GM12878 (cell line): ENCODE results near the gene DCTN5. TPM values are rescaled to one million over a fixed set of nuclear protein-coding genes. Genes with fewer than 3 reads are reported as not detected.

Experiments
- ATAC-seq: fragments of 200-7000 bp; cut with Tn5 transposase; 3 replicates; pipeline ENCODE4 v1.9.1; 2020; ENCODE audit warnings: mild to moderate bottlenecking, moderate library complexity
- BruUV-seq: library from RNA; stranded (reverse); fragments of 400-500 nt; replicated peaks from 2 replicates; lab custom pipeline; 2021; lab: Mats Ljungman, UMichigan
- CTCF ChIA-PET: fragments of 300-600 bp; sonication (Branson Sonifier 250); formaldehyde crosslinking; extraction: SDS; loops from one replicate; lab custom pipeline; 2021; ENCODE audit warnings: inconsistent platforms; lab: Yijun Ruan, JAX
- POLR2A ChIA-PET: fragments of 350-600 bp; formaldehyde crosslinking; extraction: SDS; loops from one replicate; lab custom pipeline; 2021; ENCODE audit warnings: inconsistent platforms; lab: Charles Lee
- RAD21 ChIA-PET: fragments of 300-600 bp; sonication (Branson Sonifier 250); formaldehyde crosslinking; loops from one replicate; lab custom pipeline; 2023; ENCODE audit warnings: antibody characterized with exemption; ENCODE audit not compliant: unreplicated experiment; lab: Charles Lee
- SMC1A ChIA-PET: fragments of 300-600 bp; sonication (Branson Sonifier 250); formaldehyde crosslinking; loops from one replicate; lab custom pipeline; 2023; ENCODE audit not compliant: unreplicated experiment, uncharacterized antibody; lab: Charles Lee
- DNase-seq: peaks from one replicate; pipeline ENCODE4 v3.0.0-alpha.2; 2011; ENCODE audit warnings: low read depth, low spot score
- FAIRE-seq: peaks from 3 replicates; lab custom pipeline; 2011; peaks lifted over from hg19 to GRCh38; lab: Jason Lieb, UNC
- H2AFZ ChIP-seq: 2 replicates; pipeline ENCODE4 v1.6.0; 2011; ENCODE audit warnings: low read depth, low read length, control low read depth; ENCODE audit not compliant: control insufficient read depth
- H3K27ac ChIP-seq: 2 replicates; pipeline ENCODE4 v1.5.1; 2011; ENCODE audit warnings: control low read depth; ENCODE audit not compliant: control insufficient read depth, insufficient read depth
- H3K27me3 ChIP-seq, 2 experiments: replicated peaks in 1 of 2; 2 replicates each; pipeline versions ENCODE4 v1.6.0 to v1.6.1; 2011; ENCODE audit warnings: low read length in 1 of 2; ENCODE audit not compliant: control insufficient read depth in 2 of 2, insufficient read depth in 2 of 2
- H3K36me3 ChIP-seq, 2 experiments: 2 replicates each; pipeline ENCODE4 v1.5.1; 2011; ENCODE audit warnings: low read length in 1 of 2; ENCODE audit not compliant: control insufficient read depth in 2 of 2, insufficient read depth in 2 of 2
- H3K4me1 ChIP-seq: 2 replicates; pipeline ENCODE4 v1.6.1; 2011; ENCODE audit warnings: mild to moderate bottlenecking, low read length, moderate library complexity, mixed read lengths; ENCODE audit not compliant: control insufficient read depth, insufficient read depth
- H3K4me2 ChIP-seq: 2 replicates; pipeline ENCODE4 v1.6.0; 2011; ENCODE audit warnings: control low read depth; ENCODE audit not compliant: control insufficient read depth, insufficient read depth
- H3K4me3 ChIP-seq: fragments of 200-600 bp; sonication (generic); 2 replicates; pipeline ENCODE4 v1.5.1; 2016
- H3K79me2 ChIP-seq: 2 replicates; pipeline ENCODE4 v1.6.0; 2011; ENCODE audit warnings: low read length; ENCODE audit not compliant: control insufficient read depth, insufficient read depth
- H3K9ac ChIP-seq: 2 replicates; pipeline ENCODE4 v1.8.0; 2011; ENCODE audit warnings: low read length, control low read depth, mixed read lengths; ENCODE audit not compliant: control insufficient read depth, insufficient read depth
- H3K9me3 ChIP-seq: replicated peaks from 3 replicates; pipeline ENCODE4 v1.5.1; 2011; ENCODE audit warnings: mild to moderate bottlenecking, low read length; ENCODE audit not compliant: control insufficient read depth, insufficient read depth
- H4K20me1 ChIP-seq: 2 replicates; pipeline ENCODE4 v1.6.0; 2011; ENCODE audit not compliant: control insufficient read depth, insufficient read depth
- MLLT1 ChIP-seq: fragments of 450-650 bp; IDR thresholded peaks from 2 replicates; pipeline ENCODE4 v1.6.1; 2016; ENCODE audit warnings: mild to moderate bottlenecking
- ZNF384 ChIP-seq: IDR thresholded peaks from 2 replicates; pipeline ENCODE4 v1.6.1; 2012; ENCODE audit warnings: low read depth, mild to moderate bottlenecking, low read length, improper control_type of control experiment, borderline replicate concordance
- WGBS: methylation state at CpG from one replicate; pipeline ENCODE4 v1.1.6; 2016; ENCODE audit warnings: low lambda C conversion rate; ENCODE audit not compliant: insufficient replicate concordance, insufficient coverage; ENCODE audit errors: missing lambda C conversion rate; 5-methylcytosine and 5-hydroxymethylcytosine counted together
- in situ Hi-C: fragments of 300-500 bp; cut with MboI; formaldehyde crosslinking; loops from 9 replicates; pipeline ENCODE4 v1.14.3; 2018; ENCODE audit warnings: mixed read lengths
- intact Hi-C: fragments of 100-400 bp; cut with micrococcal nuclease; formaldehyde crosslinking; loops from one replicate; pipeline ENCODE4 v1.14.2; 2022; ENCODE audit not compliant: unreplicated experiment
- polyA plus RNA-seq, 11 experiments: library from polyadenylated mRNA; depleted of rRNA in 4 of 11; unstranded in 6 of 11; stranded (reverse) in 5 of 11; fragments of >200 nt; fragmentation: Nextera tagmentation in 4 of 11; fragmentation: Illumina TruSeq in 1 of 11; extraction: Ambion mirVana in 4 of 11; extraction: Trizol in 1 of 11; gene quantifications; 1 replicate in 1 of 11; 2 replicates in 10 of 11; pipeline versions ENCODE4 v1.2.1 to v1.2.3, GENCODE V29; 2011 to 2016; ENCODE audit warnings: inconsistent platforms in 2 of 11, missing spikeins in 2 of 11, low read depth in 1 of 11
- total RNA-seq, 4 experiments: library from RNA; depleted of rRNA in 3 of 4; stranded (reverse); fragments of >200 nt in 3 of 4; fragmentation: Illumina TruSeq in 1 of 4; extraction: Trizol in 1 of 4; gene quantifications; 2 replicates each; pipeline versions ENCODE4 v1.2.1 to v1.2.3, GENCODE V29; 2013 to 2021

The DCTN5 gene
- total and polyA plus RNA-seq, 10 of the 15 experiments (the other 5 are each of a cell fraction or from before 2014, with no cell fraction given) = 49.1 to 153 (median 81.4) TPM

- H3K36me3 ChIP-seq = peaks cover 0 to 19% of the 10 kb centered on the region in 2 experiments; a peak in 2 of 4 replicates
- RAD21 ChIA-PET = interaction anchor here (1.4 to 1.7 kb wide), 2 partner anchors 27 to 36 kb away, joined by 4 to 5 read pairs; partner anchors contain the start of gene PLK1
- WGBS = 55% methylated on average over 14 of the region's 14 CpGs
- in situ Hi-C loops = no loop called here
- CTCF ChIA-PET = interaction anchor here (0.8 to 1.5 kb wide), 5 partner anchors 21 to 373 kb away, joined by 3 to 5 read pairs (median 3); partner anchors contain the start of gene NDUFAB1
- peaks cover 52% of the 10 kb centered on the region for H3K79me2 ChIP-seq
- H3K9me3 ChIP-seq = no peaks in the 10 kb centered on the region
- peak overlapping the region; percentile 84; the same call in 1 of the 2 replicates for H3K27ac ChIP-seq
- intact Hi-C loops = loop anchor here (5.0 to 10.0 kb wide), 2 partner anchors 35 to 892 kb away; partner anchors contain the start of genes PLK1 and RBBP6
- H3K4me3 ChIP-seq = peak overlapping the region; percentile 92
- no peak for DNase-seq
- TF ChIP-seq ZNF384 (no peak), MLLT1 (peak; percentile 86)
- H3K27me3 ChIP-seq = no peaks in the 10 kb centered on the region
- H3K9ac ChIP-seq = peak overlapping the region; percentile 88
- no peak for ATAC-seq
- SMC1A ChIA-PET = interaction anchor here (1.0 to 1.6 kb wide), 5 partner anchors 9 to 555 kb away, joined by 3 to 6 read pairs (median 3); partner anchors contain the start of gene PLK1
- H3K4me1 ChIP-seq = peaks cover 3% of the 10 kb centered on the region; the same call in 1 of the 2 replicates
- no peak for FAIRE-seq
- BruUV-seq = no TSS peak
- H4K20me1 ChIP-seq = no peaks in the 10 kb centered on the region
- POLR2A ChIA-PET = interaction anchor here (0.7 to 1.3 kb wide), 4 partner anchors 9 to 33 kb away, joined by 3 to 4 read pairs (median 4); no protein-coding TSS in a partner anchor
- H3K4me2 ChIP-seq = peak overlapping the region; percentile 92
- no peak overlapping the region for H2AFZ ChIP-seq
Observed at GRCh38 chr16:23642246-23642774, 1.0 kb downstream of the DCTN5 start.
